PFSK-1 (cell line): ENCODE measurements around the gene CRB2.

ENCODE experiments used
- POLR2AphosphoS5 ChIP-seq: IDR thresholded peaks from 2 replicates; pipeline ENCODE4 v1.6.1; 2012; ENCODE audit warnings: low read depth, mild to moderate bottlenecking, control low read depth, low read length, moderate library complexity
- TF ChIP-seq, protein P1 (sequence below), 2 experiments: IDR thresholded peaks; 2 replicates each; pipeline versions ENCODE4 v1.6.1 to v1.8.0; 2011 to 2012; ENCODE audit warnings: low read depth in 2 of 2, low read length in 2 of 2, control low read depth in 1 of 2, inconsistent platforms in 1 of 2, mild to moderate bottlenecking in 1 of 2, moderate library complexity in 1 of 2; ENCODE audit not compliant: insufficient read depth in 1 of 2

DNA sequence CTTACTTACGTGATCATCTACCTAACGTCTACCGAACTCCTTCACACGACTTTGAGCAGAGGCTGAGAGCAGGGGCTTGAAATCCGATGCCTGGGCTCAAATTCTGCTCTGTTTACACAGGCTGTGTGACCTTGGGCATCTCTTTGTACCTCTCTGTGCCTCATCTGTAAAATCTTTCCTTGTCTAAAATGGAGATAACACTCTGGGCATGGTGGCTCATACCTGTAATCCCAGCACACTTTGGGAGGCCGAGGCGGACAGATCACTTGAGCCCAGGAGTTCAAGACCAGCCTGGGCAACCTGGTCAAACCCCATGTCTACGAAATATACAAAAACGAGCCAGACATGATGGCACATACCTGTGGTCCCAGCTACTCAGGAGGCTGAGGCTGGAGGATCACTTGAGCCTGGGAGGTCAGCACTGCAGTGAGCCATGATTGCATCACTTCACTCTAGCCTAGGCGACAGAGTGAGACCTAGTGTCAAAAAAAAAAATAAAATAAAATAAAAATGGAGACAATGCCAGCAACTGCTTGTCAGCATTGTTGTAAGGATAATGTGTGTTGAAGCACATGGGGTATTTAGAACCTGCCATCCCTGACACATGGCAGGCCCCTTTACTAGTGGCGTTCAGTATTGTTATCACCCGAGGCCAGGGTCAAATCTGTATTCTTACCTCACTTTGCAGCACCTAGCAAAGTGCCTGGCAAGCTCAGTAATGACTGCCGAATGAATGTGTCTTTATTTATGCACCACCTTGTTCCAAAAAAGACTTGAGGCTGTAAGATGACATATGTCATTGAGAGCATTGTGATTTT, 32.6 kb upstream of the CRB2 start:
- TF ChIP-seq, protein P1, sequence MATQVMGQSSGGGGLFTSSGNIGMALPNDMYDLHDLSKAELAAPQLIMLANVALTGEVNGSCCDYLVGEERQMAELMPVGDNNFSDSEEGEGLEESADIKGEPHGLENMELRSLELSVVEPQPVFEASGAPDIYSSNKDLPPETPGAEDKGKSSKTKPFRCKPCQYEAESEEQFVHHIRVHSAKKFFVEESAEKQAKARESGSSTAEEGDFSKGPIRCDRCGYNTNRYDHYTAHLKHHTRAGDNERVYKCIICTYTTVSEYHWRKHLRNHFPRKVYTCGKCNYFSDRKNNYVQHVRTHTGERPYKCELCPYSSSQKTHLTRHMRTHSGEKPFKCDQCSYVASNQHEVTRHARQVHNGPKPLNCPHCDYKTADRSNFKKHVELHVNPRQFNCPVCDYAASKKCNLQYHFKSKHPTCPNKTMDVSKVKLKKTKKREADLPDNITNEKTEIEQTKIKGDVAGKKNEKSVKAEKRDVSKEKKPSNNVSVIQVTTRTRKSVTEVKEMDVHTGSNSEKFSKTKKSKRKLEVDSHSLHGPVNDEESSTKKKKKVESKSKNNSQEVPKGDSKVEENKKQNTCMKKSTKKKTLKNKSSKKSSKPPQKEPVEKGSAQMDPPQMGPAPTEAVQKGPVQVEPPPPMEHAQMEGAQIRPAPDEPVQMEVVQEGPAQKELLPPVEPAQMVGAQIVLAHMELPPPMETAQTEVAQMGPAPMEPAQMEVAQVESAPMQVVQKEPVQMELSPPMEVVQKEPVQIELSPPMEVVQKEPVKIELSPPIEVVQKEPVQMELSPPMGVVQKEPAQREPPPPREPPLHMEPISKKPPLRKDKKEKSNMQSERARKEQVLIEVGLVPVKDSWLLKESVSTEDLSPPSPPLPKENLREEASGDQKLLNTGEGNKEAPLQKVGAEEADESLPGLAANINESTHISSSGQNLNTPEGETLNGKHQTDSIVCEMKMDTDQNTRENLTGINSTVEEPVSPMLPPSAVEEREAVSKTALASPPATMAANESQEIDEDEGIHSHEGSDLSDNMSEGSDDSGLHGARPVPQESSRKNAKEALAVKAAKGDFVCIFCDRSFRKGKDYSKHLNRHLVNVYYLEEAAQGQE (IDR thresholded peaks at IDR 0.05; ENCODE audit: insufficient read depth in 1 of 2, low read depth in 2 of 2, low read length in 2 of 2), result no peak
- no peak for TF ChIP-seq POLR2AphosphoS5
